GM12878 (cell line): ENCODE data around the gene TOM1L1.

Experiments used
- BRCA1 ChIP-seq: IDR thresholded peaks from 2 replicates; pipeline ENCODE4 v1.6.1; 2011; ENCODE audit warnings: low read depth, low read length, improper control_type of control experiment
- EGR1 ChIP-seq, 2 experiments: IDR thresholded peaks; 1 replicate in 1 of 2; 2 replicates in 1 of 2; pipeline ENCODE4 v1.6.1; 2011 to 2012; ENCODE audit warnings: low read depth in 2 of 2, low read length in 2 of 2, borderline replicate concordance in 1 of 2, mild to moderate bottlenecking in 1 of 2, moderate library complexity in 1 of 2
- IKZF2 ChIP-seq, 2 experiments: fragments of 450-650 bp; IDR thresholded peaks; 2 replicates each; pipeline ENCODE4 v1.6.1; 2017; ENCODE audit warnings: mild to moderate bottlenecking in 2 of 2, moderate library complexity in 2 of 2

DNA sequence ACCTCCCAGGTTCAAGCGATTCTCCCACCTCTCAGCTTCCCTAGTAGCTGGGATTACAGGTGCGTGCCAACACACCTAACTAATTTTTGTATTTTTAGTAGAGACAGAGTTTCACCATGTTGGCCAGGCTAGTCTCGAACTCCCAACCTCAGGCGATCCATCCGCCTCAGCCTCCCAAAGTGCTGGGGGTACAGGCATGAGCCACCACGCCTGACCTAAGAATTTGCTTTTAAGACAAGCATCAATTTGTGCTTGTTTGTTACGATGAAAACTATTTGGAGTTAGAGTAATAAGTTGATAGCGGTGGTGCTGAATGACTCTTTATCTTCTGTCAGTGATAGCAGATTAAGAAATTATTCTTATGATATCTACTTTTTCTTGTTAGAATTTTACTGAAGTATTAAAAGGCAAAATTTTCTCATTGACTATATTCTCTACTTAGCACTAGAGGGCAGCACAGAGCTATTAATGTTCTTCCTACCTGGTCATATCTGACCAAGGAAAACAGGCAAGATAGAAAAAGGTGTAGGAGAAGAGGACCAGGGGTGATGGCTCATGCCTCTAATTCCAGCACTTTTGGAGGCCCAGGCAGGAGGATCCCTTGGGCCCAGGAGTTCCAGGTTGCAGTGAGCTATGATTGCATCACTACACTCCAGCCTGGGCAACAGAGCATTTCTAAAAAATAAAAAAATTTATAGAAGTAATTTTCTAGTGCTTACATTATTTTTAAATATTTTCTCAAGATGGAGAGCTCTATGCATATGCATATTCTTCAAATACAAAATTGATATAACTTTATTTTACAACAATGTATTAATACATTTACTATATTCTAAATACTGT is 92.4 kb downstream of the TOM1L1 start:
- TF ChIP-seq IKZF2 (IDR thresholded peaks at IDR 0.05) (no peak), EGR1 (IDR thresholded peaks at IDR 0.05; ENCODE audit: borderline replicate concordance in 1 of 2, low read depth in 2 of 2, low read length in 2 of 2) (no peak), BRCA1 (no peak)
